Bronchial epithelial cell (primary cell): ENCODE measurements around the gene KIZ. TPM values are rescaled to one million over a fixed set of nuclear protein-coding genes. Genes with fewer than 3 reads are reported as not detected.

Experiments
- DNase-seq: peaks from one replicate; pipeline ENCODE4 v3.0.0-alpha.2; 2010; ENCODE audit warnings: low read depth
- FAIRE-seq: peaks from 2 replicates; lab custom pipeline; 2011; peaks lifted over from hg19 to GRCh38; lab: Jason Lieb, UNC
- H3K27me3 ChIP-seq: 2 replicates; pipeline ENCODE4 v1.5.1; 2011; ENCODE audit warnings: low read length; ENCODE audit not compliant: control insufficient read depth, insufficient read depth
- H3K36me3 ChIP-seq: 2 replicates; pipeline ENCODE4 v1.5.1; 2011; ENCODE audit warnings: low read length; ENCODE audit not compliant: control insufficient read depth, insufficient read depth
- H3K4me3 ChIP-seq: 2 replicates; pipeline ENCODE4 v1.5.1; 2011; ENCODE audit warnings: mild to moderate bottlenecking, low read depth, low read length, control low read depth
- CTCF ChIP-seq: IDR thresholded peaks from 2 replicates; pipeline ENCODE4 v1.5.1; 2011; ENCODE audit warnings: mild to moderate bottlenecking, moderate library complexity, low read length, control low read depth, inconsistent platforms; ENCODE audit not compliant: insufficient read depth, severe bottlenecking
- total RNA-seq: library from RNA; depleted of rRNA; stranded (reverse); fragments of >200 nt; gene quantifications from 2 replicates; pipeline ENCODE4 v1.2.1, GENCODE V29; 2014

Gene KIZ
- 12.9 and 37.4 TPM in 2 replicates for total RNA-seq

- H3K27me3 ChIP-seq, result no peaks in the 10 kb centered on the region
- peak; percentile 81 for DNase-seq
- FAIRE-seq, result no peak
- no peaks in the 10 kb centered on the region for H3K36me3 ChIP-seq
- H3K4me3 ChIP-seq, result peak within 1 kb of the TSS; percentile 92
- peak; percentile 30 for TF ChIP-seq CTCF
Measured at GRCh38 chr20:21125849-21126580, at the start of gene KIZ. Gene KIZ (plus strand): TSS chr20:21126082. CDS start chr20:21126116, 34 bp downstream.

- FAIRE-seq, result no peak
Measured at GRCh38 chr20:21077809-21078345, 48.0 kb upstream of the KIZ start.

GRCh38 chr20:21082584-21082983 lies 43.3 kb upstream of the KIZ start:
- Histone ChIP-seq H3K36me3 (no peaks in the 10 kb centered on the region), H3K4me3 (no peak overlapping the region), H3K27me3 (peaks cover 2% of the 10 kb centered on the region)
- TF ChIP-seq CTCF, result no peak
- no peak for FAIRE-seq
- no peak for DNase-seq

More at GRCh38 chr20:21077809-21078345, 48.0 kb upstream of the KIZ start:
- no peak for DNase-seq
- no peak overlapping the region for H3K4me3 ChIP-seq
- H3K27me3 ChIP-seq, result peaks cover 2% of the 10 kb centered on the region
- TF ChIP-seq CTCF, result no peak
- no peaks in the 10 kb centered on the region for H3K36me3 ChIP-seq

GRCh38 chr20:21083825-21084325 lies 42.0 kb upstream of the KIZ start:
- no peak for TF ChIP-seq CTCF
- Histone ChIP-seq H3K4me3 (no peak overlapping the region), H3K27me3 (peaks cover 2% of the 10 kb centered on the region), H3K36me3 (no peaks in the 10 kb centered on the region)
- FAIRE-seq, result no peak
- DNase-seq, result no peak

GRCh38 chr20:21087862-21088540 lies 37.9 kb upstream of the KIZ start:
- DNase-seq (no peak), FAIRE-seq (no peak)
- Histone ChIP-seq H3K27me3 (peaks cover 1% of the 10 kb centered on the region), H3K36me3 (no peaks in the 10 kb centered on the region), H3K4me3 (no peak overlapping the region)
- no peak for TF ChIP-seq CTCF
